ENCODE measurements around the gene UPK2.

Gene UPK2

DNA sequence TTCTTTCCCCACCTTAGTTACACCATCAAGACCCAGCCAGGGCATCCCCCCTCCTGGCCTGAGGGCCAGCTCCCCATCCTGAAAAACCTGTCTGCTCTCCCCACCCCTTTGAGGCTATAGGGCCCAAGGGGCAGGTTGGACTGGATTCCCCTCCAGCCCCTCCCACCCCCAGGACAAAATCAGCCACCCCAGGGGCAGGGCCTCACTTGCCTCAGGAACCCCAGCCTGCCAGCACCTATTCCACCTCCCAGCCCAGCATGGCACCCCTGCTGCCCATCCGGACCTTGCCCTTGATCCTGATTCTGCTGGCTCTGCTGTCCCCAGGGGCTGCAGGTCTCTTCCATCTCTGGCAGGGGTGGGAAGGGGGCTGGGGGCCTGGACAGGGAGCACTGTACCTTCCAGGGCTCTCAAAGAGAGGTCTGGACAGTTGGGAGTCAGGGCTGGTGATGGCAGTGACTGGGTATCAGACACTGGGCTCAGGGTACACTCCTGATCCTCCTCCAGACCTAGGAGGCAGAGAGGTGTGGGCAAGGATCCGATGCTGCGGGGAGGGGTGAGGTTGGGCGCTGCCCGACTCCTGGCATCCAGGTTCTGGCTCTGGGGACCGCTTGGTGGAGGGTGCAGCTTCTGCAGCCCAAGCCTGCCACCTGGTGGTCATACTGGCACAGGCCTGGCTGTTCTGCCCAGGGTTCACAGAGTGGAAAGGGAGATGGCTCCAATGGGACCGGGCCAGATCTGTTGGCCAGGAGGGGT lies at the start of gene UPK2:
Gene UPK2 (plus strand): TSS at position 205 of the 753 bp plus-strand sequence. CDS start 53 bp downstream, at position 258.
- no peak within 1 kb of the TSS for H3K9ac ChIP-seq (ENCODE audit: low read depth, low read length)
- H3K36me3 ChIP-seq (ENCODE audit: control insufficient read depth, insufficient read depth, low read length) = no peaks in the 10 kb centered on the region
- no peaks in the 10 kb centered on the region for H3K4me1 ChIP-seq (ENCODE audit: control insufficient read depth, insufficient read depth, low read length)
- H3K9me3 ChIP-seq (ENCODE audit: control insufficient read depth, insufficient read depth, low read length) = no peaks in the 10 kb centered on the region
- no peak within 1 kb of the TSS for H3K4me3 ChIP-seq (ENCODE audit: low read depth, low read length)
- no peaks in the 10 kb centered on the region for H3K27me3 ChIP-seq (ENCODE audit: control insufficient read depth, insufficient read depth, low read length)

DNA sequence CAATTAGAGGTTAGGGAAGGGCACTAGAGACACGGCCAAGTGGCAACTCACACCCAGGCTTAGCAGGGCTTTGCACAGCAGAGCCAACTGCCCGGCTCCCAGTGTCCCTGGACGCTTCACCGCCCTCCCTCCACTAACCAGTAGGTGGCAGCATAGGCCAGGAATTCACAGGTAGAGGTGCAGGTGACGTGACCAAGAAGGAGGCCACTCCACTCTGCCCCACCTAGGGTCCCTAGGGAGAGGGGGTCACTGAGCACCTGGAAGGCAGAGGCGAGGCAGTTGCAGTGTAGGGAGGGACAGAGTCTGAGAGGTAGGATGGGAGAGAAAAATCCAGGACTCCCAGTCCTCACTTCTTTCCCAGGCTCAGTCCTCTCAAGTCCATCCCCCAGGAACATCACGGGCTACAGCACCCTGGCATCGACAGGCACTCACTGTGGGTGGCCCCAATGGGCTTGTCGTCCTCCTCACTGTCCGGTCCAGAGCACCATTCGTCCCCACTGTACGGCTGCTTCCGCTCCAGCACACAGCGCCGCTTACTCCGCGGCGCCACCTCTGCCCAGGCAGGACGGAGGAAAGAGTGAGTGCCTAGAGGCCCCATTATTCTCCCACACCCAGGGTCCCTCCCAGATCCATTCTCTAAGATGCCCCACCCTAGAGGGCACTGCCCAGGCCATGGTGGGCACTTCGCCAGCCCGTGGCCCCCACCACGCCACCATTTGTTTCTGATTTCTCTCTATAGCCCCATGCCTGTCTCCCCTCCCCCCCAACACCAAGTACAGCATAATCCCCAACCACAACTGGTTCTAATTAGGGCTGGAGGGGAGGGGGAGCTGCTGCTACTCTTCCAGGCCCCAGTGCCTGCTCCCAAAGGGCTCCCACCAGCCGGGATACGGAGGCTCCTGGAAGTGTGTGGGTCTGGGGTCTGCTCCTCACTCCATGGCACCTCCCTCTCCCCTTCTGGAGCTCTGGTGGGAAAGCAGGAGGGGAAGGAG lies 48.8 kb upstream of the UPK2 start:
- no peak overlapping the region for H3K9ac ChIP-seq (ENCODE audit: low read depth, low read length)
- peak overlapping the region; percentile 23 for H3K4me3 ChIP-seq (ENCODE audit: low read depth, low read length)
- H3K36me3 ChIP-seq (ENCODE audit: control insufficient read depth, insufficient read depth, low read length) = peaks cover 39% of the 10 kb centered on the region
- no peaks in the 10 kb centered on the region for H3K9me3 ChIP-seq (ENCODE audit: control insufficient read depth, insufficient read depth, low read length)
- H3K4me1 ChIP-seq (ENCODE audit: control insufficient read depth, insufficient read depth, low read length) = peaks cover 14% of the 10 kb centered on the region
- no peaks in the 10 kb centered on the region for H3K27me3 ChIP-seq (ENCODE audit: control insufficient read depth, insufficient read depth, low read length)

DNA sequence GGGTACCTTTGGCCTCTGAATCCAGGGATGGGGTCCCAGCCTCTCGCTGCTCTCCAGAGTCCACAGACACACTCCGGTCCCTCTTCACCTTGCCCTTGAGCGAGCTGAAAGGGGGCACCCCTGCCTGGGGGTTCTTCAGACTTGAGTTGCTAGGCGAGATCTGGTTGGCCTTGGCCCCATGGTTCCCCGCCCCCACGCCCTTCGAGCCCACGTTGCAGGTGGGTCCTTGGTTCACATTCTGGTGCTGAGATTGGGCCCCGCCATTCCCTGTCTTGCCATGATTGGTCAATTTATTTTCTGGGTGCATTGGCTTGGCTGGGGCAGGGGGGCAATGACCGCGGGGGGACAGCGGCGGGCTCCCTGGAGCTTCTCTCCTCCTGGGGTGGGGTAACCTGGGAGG lies 47.8 kb upstream of the UPK2 start:
- Histone ChIP-seq H3K4me3 (ENCODE audit: low read depth, low read length) (peak overlapping the region; percentile 23), H3K4me1 (ENCODE audit: control insufficient read depth, insufficient read depth, low read length) (peaks cover 21% of the 10 kb centered on the region), H3K9me3 (ENCODE audit: control insufficient read depth, insufficient read depth, low read length) (no peaks in the 10 kb centered on the region)

DNA sequence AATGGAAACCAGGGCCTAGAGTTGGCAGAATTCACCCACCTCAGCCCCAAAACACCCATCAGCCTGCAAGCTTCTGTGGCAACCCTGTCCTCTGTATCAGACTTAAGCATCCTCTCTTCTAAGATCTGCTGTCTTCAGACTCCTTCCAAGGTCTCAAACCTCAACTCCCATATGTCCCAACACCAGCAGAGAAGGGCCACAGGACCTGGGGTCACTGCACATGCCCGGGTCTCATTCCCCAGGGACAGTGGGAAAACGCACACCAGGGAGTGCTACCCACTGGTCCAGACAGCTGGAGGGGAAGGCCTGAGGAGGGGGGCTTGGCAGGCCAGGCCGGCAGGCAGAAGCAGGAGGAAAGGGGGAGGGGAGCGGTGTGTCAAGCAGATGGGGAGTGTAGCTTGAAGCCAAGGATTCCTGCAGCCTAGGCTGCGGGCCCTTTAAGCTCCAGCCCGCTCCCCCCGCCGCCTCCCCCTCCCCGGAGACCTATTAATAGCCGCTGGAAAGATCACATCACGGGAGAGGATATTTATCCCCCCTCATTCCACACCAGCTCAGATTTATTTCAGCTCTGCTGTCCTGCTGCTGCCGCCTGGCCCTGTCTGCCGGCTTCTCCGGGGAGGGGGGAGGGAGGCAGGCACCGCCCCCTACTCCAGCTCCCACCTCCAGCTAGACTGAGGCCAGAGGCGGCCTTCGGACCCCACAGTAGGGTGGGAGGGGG lies 47.0 kb upstream of the UPK2 start:
- Histone ChIP-seq H3K27me3 (ENCODE audit: control insufficient read depth, insufficient read depth, low read length) (no peaks in the 10 kb centered on the region), H3K36me3 (ENCODE audit: control insufficient read depth, insufficient read depth, low read length) (peaks cover 29% of the 10 kb centered on the region), H3K9ac (ENCODE audit: low read depth, low read length) (peak overlapping the region; percentile 76), H3K9me3 (ENCODE audit: control insufficient read depth, insufficient read depth, low read length) (no peaks in the 10 kb centered on the region), H3K4me1 (ENCODE audit: control insufficient read depth, insufficient read depth, low read length) (peaks cover 26% of the 10 kb centered on the region), H3K4me3 (ENCODE audit: low read depth, low read length) (peak overlapping the region; percentile 72)

More for the DNA sequence above, 47.8 kb upstream of the UPK2 start:
- Histone ChIP-seq H3K9ac (ENCODE audit: low read depth, low read length) (no peak overlapping the region), H3K27me3 (ENCODE audit: control insufficient read depth, insufficient read depth, low read length) (no peaks in the 10 kb centered on the region), H3K36me3 (ENCODE audit: control insufficient read depth, insufficient read depth, low read length) (peaks cover 36% of the 10 kb centered on the region)

DNA sequence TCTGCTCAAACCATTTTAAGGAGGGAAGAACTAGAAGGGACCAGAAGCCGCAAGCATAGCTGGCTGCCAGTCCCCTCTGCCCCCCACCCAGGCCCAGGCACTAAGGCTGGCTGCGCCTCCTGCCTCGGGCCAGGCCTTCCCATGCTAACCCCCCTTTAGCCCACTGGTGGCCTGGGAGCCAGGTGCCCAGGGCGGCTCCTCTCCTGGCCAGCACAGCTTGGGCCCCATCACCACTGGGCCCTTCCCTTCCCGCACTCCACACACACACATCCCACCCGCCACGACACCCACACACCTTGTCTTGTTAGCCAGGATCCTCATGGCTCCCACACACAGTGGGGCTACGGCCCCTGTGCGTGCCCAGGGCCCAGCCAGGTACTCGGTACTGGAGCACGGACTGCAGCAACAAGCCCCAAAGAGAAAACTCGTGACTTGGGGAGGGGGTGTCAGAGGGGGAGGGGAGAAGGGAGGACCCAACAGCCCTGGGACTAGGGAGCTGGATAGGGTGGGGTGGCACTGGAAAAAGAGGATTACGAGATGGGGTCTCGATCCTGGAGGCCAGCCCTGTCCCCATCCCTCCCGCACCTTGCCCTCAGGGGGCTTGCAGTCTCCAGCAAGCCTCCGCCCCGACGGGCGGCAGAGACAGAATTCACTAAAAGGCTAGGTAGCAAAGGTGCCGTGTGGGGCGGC lies 46.3 kb upstream of the UPK2 start:
- Histone ChIP-seq H3K9ac (ENCODE audit: low read depth, low read length) (peak overlapping the region; percentile 76), H3K4me3 (ENCODE audit: low read depth, low read length) (peak overlapping the region; percentile 72), H3K9me3 (ENCODE audit: control insufficient read depth, insufficient read depth, low read length) (no peaks in the 10 kb centered on the region), H3K4me1 (ENCODE audit: control insufficient read depth, insufficient read depth, low read length) (peaks cover 26% of the 10 kb centered on the region), H3K36me3 (ENCODE audit: control insufficient read depth, insufficient read depth, low read length) (peaks cover 23% of the 10 kb centered on the region), H3K27me3 (ENCODE audit: control insufficient read depth, insufficient read depth, low read length) (no peaks in the 10 kb centered on the region)

DNA sequence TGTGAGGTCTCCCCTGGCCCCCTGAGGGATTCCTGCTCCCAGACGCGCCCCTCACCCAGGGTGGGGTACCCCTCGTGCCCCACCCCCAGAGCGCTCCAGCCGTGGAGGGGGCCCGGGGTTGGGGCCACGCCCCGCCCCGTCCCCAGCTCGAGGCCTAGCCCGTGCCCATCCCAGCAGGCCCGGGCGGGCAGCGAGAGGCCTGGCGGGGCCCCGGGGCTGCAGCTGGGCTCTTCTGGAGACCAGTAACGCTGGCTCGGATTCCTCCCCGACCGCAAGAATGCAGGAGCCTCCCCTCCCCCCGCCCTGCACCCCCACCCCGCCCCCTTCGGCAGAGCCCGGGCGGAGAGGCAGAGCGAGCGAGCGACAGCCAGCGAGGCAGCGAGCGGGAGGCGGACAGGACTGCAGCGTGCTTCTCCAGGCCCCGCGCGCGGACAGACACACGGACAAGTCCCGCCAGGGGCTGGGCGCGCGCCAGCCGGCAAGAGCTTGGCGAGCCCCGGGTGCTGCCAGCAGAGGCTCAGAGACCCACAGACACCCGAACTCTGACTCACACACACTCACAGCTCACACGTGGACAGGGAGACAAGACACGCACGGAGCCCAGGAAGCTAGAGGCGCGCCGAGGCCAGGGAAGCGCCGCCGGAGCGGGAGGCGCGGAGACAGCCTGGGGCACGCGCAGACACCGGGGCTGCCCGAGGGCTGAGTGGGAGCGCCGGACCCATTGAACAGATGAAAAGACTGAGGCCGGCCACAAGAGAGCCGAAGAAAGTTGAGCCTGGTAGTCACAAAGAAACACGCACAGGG lies 45.6 kb upstream of the UPK2 start:
- H3K4me1 ChIP-seq (ENCODE audit: control insufficient read depth, insufficient read depth, low read length) = peaks cover 28% of the 10 kb centered on the region
- H3K36me3 ChIP-seq (ENCODE audit: control insufficient read depth, insufficient read depth, low read length) = peaks cover 21% of the 10 kb centered on the region
- H3K9me3 ChIP-seq (ENCODE audit: control insufficient read depth, insufficient read depth, low read length) = no peaks in the 10 kb centered on the region
- peak overlapping the region; percentile 76 for H3K9ac ChIP-seq (ENCODE audit: low read depth, low read length)
- H3K4me3 ChIP-seq (ENCODE audit: low read depth, low read length) = peak overlapping the region; percentile 72
- H3K27me3 ChIP-seq (ENCODE audit: control insufficient read depth, insufficient read depth, low read length) = no peaks in the 10 kb centered on the region

DNA sequence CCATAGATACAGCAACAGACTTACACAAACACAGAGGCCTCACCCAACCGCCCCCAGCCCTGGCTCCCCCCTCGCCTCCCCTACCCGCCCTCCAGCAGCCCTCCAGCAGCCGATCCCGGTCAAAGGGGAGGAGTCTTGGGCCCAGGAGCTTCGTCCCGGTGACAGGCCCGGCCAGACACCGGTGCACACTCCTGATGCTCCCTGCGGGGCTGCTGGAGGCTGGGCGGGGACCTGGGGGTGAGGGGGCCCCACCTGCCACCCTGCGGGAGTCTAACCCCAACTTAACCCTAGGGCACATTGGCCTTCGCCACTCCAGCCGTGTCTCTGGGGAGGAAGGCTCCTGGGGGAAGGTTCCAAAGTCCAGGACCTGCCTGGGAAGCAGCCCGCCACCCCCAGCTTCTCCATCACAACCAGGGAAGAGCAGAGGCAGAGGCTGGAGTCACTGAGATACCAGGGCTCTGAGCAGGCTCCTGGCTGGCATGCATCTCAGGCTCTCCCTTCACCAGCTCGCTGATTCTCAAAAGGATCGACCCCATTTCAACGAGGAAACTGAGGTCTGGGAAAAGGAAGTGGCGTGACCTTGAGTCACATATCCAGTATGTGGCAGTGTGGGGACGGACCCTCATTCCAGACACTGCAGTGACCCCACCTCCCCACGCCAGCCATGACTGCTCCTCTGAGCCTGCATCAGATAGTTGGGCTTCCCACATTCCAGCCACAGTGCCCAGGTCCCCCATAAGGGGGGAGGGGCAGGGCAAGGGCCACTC lies 44.8 kb upstream of the UPK2 start:
- Histone ChIP-seq H3K9me3 (ENCODE audit: control insufficient read depth, insufficient read depth, low read length) (no peaks in the 10 kb centered on the region), H3K4me3 (ENCODE audit: low read depth, low read length) (peak overlapping the region; percentile 66), H3K27me3 (ENCODE audit: control insufficient read depth, insufficient read depth, low read length) (no peaks in the 10 kb centered on the region), H3K4me1 (ENCODE audit: control insufficient read depth, insufficient read depth, low read length) (peaks cover 32% of the 10 kb centered on the region), H3K36me3 (ENCODE audit: control insufficient read depth, insufficient read depth, low read length) (peaks cover 15% of the 10 kb centered on the region), H3K9ac (ENCODE audit: low read depth, low read length) (peak overlapping the region; percentile 81)

DNA sequence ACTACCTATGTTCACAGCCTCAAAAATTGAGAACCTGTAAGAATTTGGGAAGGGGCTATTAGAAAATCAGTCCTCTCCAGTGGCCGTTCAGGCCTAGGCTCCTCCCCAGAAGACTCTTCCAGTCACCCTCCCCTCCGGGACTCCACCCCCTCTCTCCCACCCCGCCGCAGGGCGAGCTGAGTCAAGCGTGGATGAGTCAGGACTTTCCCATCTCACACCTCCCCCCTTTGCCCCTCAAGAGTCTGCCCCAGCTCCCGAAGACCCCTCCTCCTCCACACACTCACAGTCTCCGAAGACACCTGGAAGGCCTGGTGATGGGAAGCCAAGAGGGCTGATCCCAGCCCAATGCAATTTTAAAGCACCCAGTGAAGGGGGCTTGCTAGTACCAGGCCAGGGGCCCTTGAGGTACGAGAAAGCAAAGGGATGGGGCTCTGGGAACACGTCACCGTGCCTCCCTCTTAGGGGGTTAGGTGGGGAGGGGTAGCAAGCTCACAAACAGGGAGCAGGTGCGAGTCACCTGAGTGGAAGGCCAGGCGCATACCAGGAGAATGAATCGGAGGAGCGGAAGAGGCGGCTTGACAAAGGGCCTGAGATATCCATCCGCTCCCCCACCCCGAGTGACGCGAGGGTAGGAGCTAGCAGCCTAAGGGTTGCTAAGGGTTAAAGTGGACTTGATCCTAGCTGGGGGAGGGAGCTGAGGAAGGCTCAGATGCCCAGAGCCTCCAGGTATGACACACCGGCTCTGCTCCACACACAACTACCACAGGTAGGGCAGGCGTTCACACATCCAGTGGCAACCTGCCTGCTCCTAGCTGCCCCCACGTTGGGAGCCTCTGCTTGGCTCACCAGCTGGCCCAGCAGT lies 44.0 kb upstream of the UPK2 start:
- Histone ChIP-seq H3K9ac (ENCODE audit: low read depth, low read length) (peak overlapping the region; percentile 81), H3K4me1 (ENCODE audit: control insufficient read depth, insufficient read depth, low read length) (peaks cover 40% of the 10 kb centered on the region), H3K36me3 (ENCODE audit: control insufficient read depth, insufficient read depth, low read length) (peaks cover 10% of the 10 kb centered on the region), H3K27me3 (ENCODE audit: control insufficient read depth, insufficient read depth, low read length) (no peaks in the 10 kb centered on the region), H3K9me3 (ENCODE audit: control insufficient read depth, insufficient read depth, low read length) (no peaks in the 10 kb centered on the region), H3K4me3 (ENCODE audit: low read depth, low read length) (peak overlapping the region; percentile 66)

DNA sequence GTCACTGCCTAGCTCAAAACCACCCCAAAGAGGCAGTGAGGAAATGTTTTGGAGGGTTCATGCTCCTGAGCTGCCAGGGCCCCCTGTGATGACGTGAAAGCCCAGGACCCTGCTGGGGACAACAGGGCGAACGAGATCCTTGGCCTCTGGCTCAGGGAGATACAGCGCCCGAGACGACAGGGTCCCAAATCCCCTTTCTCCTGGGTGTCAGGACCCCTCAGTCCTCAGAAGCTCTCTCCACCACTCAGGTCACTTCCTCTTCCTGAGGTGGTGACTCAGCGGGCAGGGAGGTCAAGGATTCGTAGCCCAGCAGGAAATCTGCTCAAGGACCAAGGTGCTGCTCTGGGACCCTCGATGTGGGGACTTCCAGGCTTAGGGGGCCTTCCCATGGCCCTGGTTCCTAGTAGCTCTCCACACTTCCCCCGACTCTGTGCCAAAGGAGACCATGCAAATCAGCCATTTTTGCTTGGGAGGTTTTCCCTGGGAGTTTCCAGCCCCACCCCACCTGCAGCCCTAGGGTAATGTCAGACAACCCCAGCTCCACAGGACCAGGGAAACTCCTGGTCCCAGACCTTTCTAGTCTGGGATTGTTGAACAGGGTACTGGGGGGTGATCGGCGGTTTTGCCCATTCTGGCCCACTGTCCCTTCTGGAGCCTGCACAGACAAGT lies 43.2 kb upstream of the UPK2 start:
- H3K4me3 ChIP-seq (ENCODE audit: low read depth, low read length) = peak overlapping the region; percentile 66
- H3K9ac ChIP-seq (ENCODE audit: low read depth, low read length) = peak overlapping the region; percentile 81
- peaks cover 4% of the 10 kb centered on the region for H3K36me3 ChIP-seq (ENCODE audit: control insufficient read depth, insufficient read depth, low read length)
- H3K27me3 ChIP-seq (ENCODE audit: control insufficient read depth, insufficient read depth, low read length) = no peaks in the 10 kb centered on the region
- H3K9me3 ChIP-seq (ENCODE audit: control insufficient read depth, insufficient read depth, low read length) = no peaks in the 10 kb centered on the region
- peaks cover 42% of the 10 kb centered on the region for H3K4me1 ChIP-seq (ENCODE audit: control insufficient read depth, insufficient read depth, low read length)
